HL-60 (cell line): ENCODE measurements around the gene AQP3.

Experiments used
- DNase-seq, 2 experiments: peaks; one replicate each; pipeline ENCODE4 v3.0.0-alpha.2; 2010 to 2020; ENCODE audit warnings: low read depth in 1 of 2, low spot score in 1 of 2
- H3K27ac ChIP-seq: fragments of 250-450 bp; sonication (Bioruptor Pico); replicated peaks from 2 replicates; pipeline ENCODE4 v1.5.1; 2020; ENCODE audit warnings: mild to moderate bottlenecking, moderate library complexity
- H3K27me3 ChIP-seq: fragments of 250-450 bp; sonication (Bioruptor Pico); 2 replicates; pipeline ENCODE4 v1.5.1; 2021; ENCODE audit warnings: mild to moderate bottlenecking, moderate library complexity; ENCODE audit not compliant: insufficient read depth, poor library complexity, severe bottlenecking
- H3K4me3 ChIP-seq: replicated peaks from 2 replicates; pipeline ENCODE4 v1.5.1; 2011; ENCODE audit warnings: mild to moderate bottlenecking, control low read depth, low read length; ENCODE audit not compliant: insufficient read depth
- CTCF ChIP-seq: IDR thresholded peaks from one replicate; pipeline ENCODE4 v1.5.1; 2011; ENCODE audit warnings: low read length, control low read depth, inconsistent platforms; ENCODE audit not compliant: insufficient read depth
- GABPA ChIP-seq: IDR thresholded peaks from 2 replicates; pipeline ENCODE4 v1.6.1; 2012; ENCODE audit warnings: low read depth
- POLR2AphosphoS5 ChIP-seq: IDR thresholded peaks from 2 replicates; pipeline ENCODE4 v1.6.1; 2012; ENCODE audit warnings: low read depth
- REST ChIP-seq: IDR thresholded peaks from 2 replicates; pipeline ENCODE4 v1.6.1; 2012; ENCODE audit warnings: low read depth; ENCODE audit not compliant: insufficient replicate concordance
- SPI1 ChIP-seq: IDR thresholded peaks from 2 replicates; pipeline ENCODE4 v1.6.1; 2012; ENCODE audit warnings: low read depth, mild to moderate bottlenecking, borderline replicate concordance

The AQP3 gene

GRCh38 chr9:33436445-33436844, 10.9 kb downstream of the AQP3 start:
- TF ChIP-seq POLR2AphosphoS5 (no peak), REST (no peak), CTCF (no peak), SPI1 (no peak), GABPA (no peak)
- Histone ChIP-seq H3K27me3 (no peaks in the 10 kb centered on the region), H3K4me3 (no peak overlapping the region), H3K27ac (no peak overlapping the region)
- DNase-seq, result no peak

DNA sequence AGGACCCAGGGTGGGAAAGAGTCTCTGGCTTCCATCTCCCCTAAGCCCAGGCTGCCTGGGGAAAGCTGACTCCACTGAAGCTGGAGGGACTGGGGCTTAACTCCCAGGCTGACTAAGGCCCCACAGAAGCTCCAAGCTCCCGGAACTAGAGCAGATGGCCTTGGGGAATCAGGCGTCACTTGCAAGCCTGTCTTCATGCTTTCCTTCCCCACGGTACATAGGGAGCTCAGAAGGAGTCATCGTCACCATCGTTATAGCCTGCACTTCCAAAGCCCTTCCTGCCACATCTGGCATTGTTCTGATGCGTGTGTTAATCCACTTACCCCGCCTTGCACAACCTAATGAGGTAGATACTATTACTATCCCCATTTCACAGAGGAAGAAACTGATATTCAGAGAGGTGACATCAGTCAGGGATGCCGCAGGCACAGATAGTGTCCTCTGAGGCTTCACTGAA, 11.5 kb downstream of the AQP3 start:
- no peaks in the 10 kb centered on the region for H3K27me3 ChIP-seq
- DNase-seq, result no peak
- no peak overlapping the region for H3K4me3 ChIP-seq
- TF ChIP-seq REST (no peak), CTCF (no peak)
- no peak overlapping the region for H3K27ac ChIP-seq

GRCh38 chr9:33434317-33435105, 12.9 kb downstream of the AQP3 start:
- TF ChIP-seq POLR2AphosphoS5 (no peak), GABPA (no peak), REST (no peak), CTCF (no peak), SPI1 (no peak)
- DNase-seq, result no peak
- Histone ChIP-seq H3K27me3 (no peaks in the 10 kb centered on the region), H3K4me3 (no peak overlapping the region), H3K27ac (no peak overlapping the region)
